CD14-positive monocyte (primary cell): ENCODE measurements around the gene PODN. TPM values are rescaled to one million over a fixed set of nuclear protein-coding genes. Genes with fewer than 3 reads are reported as not detected.

Source experiments
- DNase-seq, 3 donors: peaks; one replicate each; pipeline ENCODE4 v3.0.0-alpha.2; 2011 to 2022
- H2AFZ ChIP-seq: 2 replicates; pipeline ENCODE4 v1.6.0; 2012; ENCODE audit warnings: mild to moderate bottlenecking, low read depth, low read length, inconsistent platforms; ENCODE audit not compliant: insufficient read depth, poor library complexity, severe bottlenecking
- H3K27ac ChIP-seq, 2 donors: 1 replicate in 1 of 2; 2 replicates in 1 of 2; pipeline ENCODE4 v1.5.1; 2012 to 2013; ENCODE audit warnings: low read length in 2 of 2, control low read depth in 1 of 2, inconsistent platforms in 1 of 2, low read depth in 1 of 2, mild to moderate bottlenecking in 1 of 2
- H3K27me3 ChIP-seq, 2 donors: one replicate each; pipeline versions ENCODE4 v1.6.0 to v1.6.1; 2011 to 2013; ENCODE audit warnings: low read length in 2 of 2; ENCODE audit not compliant: control insufficient read depth in 2 of 2, insufficient read depth in 2 of 2
- H3K36me3 ChIP-seq, 2 donors: replicated peaks in 1 of 2; 1 replicate in 1 of 2; 2 replicates in 1 of 2; pipeline versions ENCODE4 v1.5.1 to v1.6.1; 2012 to 2013; ENCODE audit warnings: low read length in 2 of 2, control low read depth in 1 of 2, inconsistent platforms in 1 of 2, mild to moderate bottlenecking in 1 of 2; ENCODE audit not compliant: insufficient read depth in 2 of 2, control insufficient read depth in 1 of 2
- H3K4me1 ChIP-seq, 2 donors: 1 replicate in 1 of 2; 2 replicates in 1 of 2; pipeline versions ENCODE4 v1.5.1 to v1.6.1; 2012 to 2013; ENCODE audit warnings: low read length in 2 of 2, control low read depth in 1 of 2, inconsistent platforms in 1 of 2, mild to moderate bottlenecking in 1 of 2, moderate library complexity in 1 of 2; ENCODE audit not compliant: insufficient read depth in 2 of 2, control insufficient read depth in 1 of 2
- H3K4me2 ChIP-seq: replicated peaks from 2 replicates; pipeline ENCODE3; 2012; ENCODE audit warnings: low read length, moderate library complexity, mild to moderate bottlenecking; ENCODE audit not compliant: poor library complexity, severe bottlenecking; ENCODE audit errors: extremely low read depth
- H3K4me3 ChIP-seq, 3 experiments: fragments of 200-600 bp in 1 of 3; sonication (generic) in 1 of 3; replicated peaks in 1 of 3; 1 replicate in 2 of 3; 2 replicates in 1 of 3; pipeline ENCODE4 v1.5.1; 2011 to 2013; ENCODE audit warnings: low read length in 3 of 3, mild to moderate bottlenecking in 3 of 3, control low read depth in 2 of 3, low read depth in 2 of 3, inconsistent platforms in 1 of 3, moderate library complexity in 1 of 3
- H3K79me2 ChIP-seq: 2 replicates; pipeline ENCODE4 v1.6.0; 2012; ENCODE audit warnings: mild to moderate bottlenecking, control low read depth, inconsistent platforms, low read length, moderate library complexity; ENCODE audit not compliant: insufficient read depth
- H3K9ac ChIP-seq: 2 replicates; pipeline ENCODE4 v1.6.0; 2017; ENCODE audit warnings: low read length, mild to moderate bottlenecking; ENCODE audit not compliant: insufficient read depth, poor library complexity, severe bottlenecking
- H3K9me3 ChIP-seq, 2 donors: replicated peaks in 1 of 2; 1 replicate in 1 of 2; 2 replicates in 1 of 2; pipeline versions ENCODE4 v1.5.1 to v1.6.1; 2012 to 2013; ENCODE audit warnings: low read length in 2 of 2, control low read depth in 1 of 2; ENCODE audit not compliant: control insufficient read depth in 1 of 2, insufficient read depth in 1 of 2
- H4K20me1 ChIP-seq: 2 replicates; pipeline ENCODE4 v1.6.0; 2012; ENCODE audit warnings: mild to moderate bottlenecking, low read length, control low read depth, moderate library complexity; ENCODE audit not compliant: insufficient read depth
- H3K27ac Mint-ChIP-seq, 7 donors: one replicate each; pipeline ENCODE4 v1.8.0; 2020; ENCODE audit warnings: mild to moderate bottlenecking in 7 of 7, mixed read lengths in 7 of 7, moderate library complexity in 6 of 7, inconsistent platforms in 2 of 7
- H3K27me3 Mint-ChIP-seq, 3 donors: one replicate each; pipeline ENCODE4 v1.8.0; 2021 to 2022; ENCODE audit warnings: low read depth in 3 of 3, mild to moderate bottlenecking in 3 of 3, mixed read lengths in 3 of 3, moderate library complexity in 3 of 3, inconsistent platforms in 1 of 3
- H3K36me3 Mint-ChIP-seq, 2 donors: one replicate each; pipeline ENCODE4 v1.8.0; 2020; ENCODE audit warnings: mixed read lengths in 2 of 2, inconsistent platforms in 1 of 2, mild to moderate bottlenecking in 1 of 2
- H3K4me1 Mint-ChIP-seq: one replicate; pipeline ENCODE4 v1.8.0; 2020; ENCODE audit warnings: mild to moderate bottlenecking, mixed read lengths
- H3K4me3 Mint-ChIP-seq, 2 donors: one replicate each; pipeline ENCODE4 v1.8.0; 2020; ENCODE audit warnings: mild to moderate bottlenecking in 2 of 2, mixed read lengths in 2 of 2, moderate library complexity in 1 of 2
- H3K9me3 Mint-ChIP-seq, 7 donors: one replicate each; pipeline ENCODE4 v1.8.0; 2020 to 2022; ENCODE audit warnings: mixed read lengths in 7 of 7, mild to moderate bottlenecking in 6 of 7, moderate library complexity in 6 of 7, inconsistent platforms in 2 of 7
- WGBS: methylation state at CpG from one replicate; pipeline ENCODE4 v1.1.5; 2013; ENCODE audit warnings: missing lambda C conversion rate; ENCODE audit not compliant: insufficient coverage; 5-methylcytosine and 5-hydroxymethylcytosine counted together
- intact Hi-C, 2 donors: fragments of 100-400 bp; cut with micrococcal nuclease; formaldehyde crosslinking; loops; one replicate each; pipeline versions ENCODE4 v1.15.0 to v1.15.1; 2023
- polyA plus RNA-seq, 3 donors: library from polyadenylated mRNA; depleted of rRNA in 1 of 3; unstranded in 2 of 3; stranded (reverse) in 1 of 3; fragments of 300-500 nt in 2 of 3; fragments of >200 nt in 1 of 3; fragmentation: Illumina TruSeq in 2 of 3; gene quantifications; 1 replicate in 2 of 3; 2 replicates in 1 of 3; pipeline ENCODE4 v1.2.3, GENCODE V29; 2012 to 2021
- TF ChIP-seq, protein P1 (sequence below): fragments of 200-600 bp; IDR thresholded peaks from one replicate; pipeline ENCODE4 v1.8.0; 2022; ENCODE audit warnings: antibody characterized with exemption, mild to moderate bottlenecking

The PODN gene
- polyA plus RNA-seq, 3 donors: not detected

DNA sequence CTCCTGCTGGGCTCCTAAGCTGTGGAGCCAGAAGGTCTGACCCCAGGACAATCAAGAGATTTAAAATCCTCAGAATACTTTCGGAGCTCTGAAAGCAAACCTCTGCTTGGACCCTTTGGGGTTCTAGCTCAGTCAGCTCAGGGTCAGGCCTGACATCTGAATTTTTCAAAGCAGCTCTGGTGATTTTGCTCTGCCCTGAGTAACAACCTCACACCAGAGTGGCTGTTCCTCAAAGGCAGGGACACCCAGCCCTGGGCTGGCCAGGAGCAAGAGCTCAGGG, 68.5 kb downstream of the PODN start:
- no peaks in the 10 kb centered on the region for H3K4me1 ChIP-seq
- Mint-ChIP-seq H3K27me3 (peaks cover 0 to 7% (median 0%) of the 10 kb centered on the region in 3 donors), H3K4me3 (no peak overlapping the region), H3K27ac (peak overlapping the region in 1 of 7 donors; percentile 37), H3K9me3 (peaks cover 0 to 8% (median 0%) of the 10 kb centered on the region in 7 donors), H3K36me3 (no peaks in the 10 kb centered on the region), H3K4me1 (peaks cover 5% of the 10 kb centered on the region)
- TF ChIP-seq, protein P1, sequence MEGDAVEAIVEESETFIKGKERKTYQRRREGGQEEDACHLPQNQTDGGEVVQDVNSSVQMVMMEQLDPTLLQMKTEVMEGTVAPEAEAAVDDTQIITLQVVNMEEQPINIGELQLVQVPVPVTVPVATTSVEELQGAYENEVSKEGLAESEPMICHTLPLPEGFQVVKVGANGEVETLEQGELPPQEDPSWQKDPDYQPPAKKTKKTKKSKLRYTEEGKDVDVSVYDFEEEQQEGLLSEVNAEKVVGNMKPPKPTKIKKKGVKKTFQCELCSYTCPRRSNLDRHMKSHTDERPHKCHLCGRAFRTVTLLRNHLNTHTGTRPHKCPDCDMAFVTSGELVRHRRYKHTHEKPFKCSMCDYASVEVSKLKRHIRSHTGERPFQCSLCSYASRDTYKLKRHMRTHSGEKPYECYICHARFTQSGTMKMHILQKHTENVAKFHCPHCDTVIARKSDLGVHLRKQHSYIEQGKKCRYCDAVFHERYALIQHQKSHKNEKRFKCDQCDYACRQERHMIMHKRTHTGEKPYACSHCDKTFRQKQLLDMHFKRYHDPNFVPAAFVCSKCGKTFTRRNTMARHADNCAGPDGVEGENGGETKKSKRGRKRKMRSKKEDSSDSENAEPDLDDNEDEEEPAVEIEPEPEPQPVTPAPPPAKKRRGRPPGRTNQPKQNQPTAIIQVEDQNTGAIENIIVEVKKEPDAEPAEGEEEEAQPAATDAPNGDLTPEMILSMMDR: no peak
- H4K20me1 ChIP-seq: no peaks in the 10 kb centered on the region
- WGBS: 83% methylated on average over 1 of the region's 1 CpG
- peaks cover 0 to 4% of the 10 kb centered on the region in 2 donors for H3K9me3 ChIP-seq
- H3K4me3 ChIP-seq: no peak overlapping the region
- DNase-seq: no peak
- intact Hi-C loops: no loop called here
- no peak overlapping the region for H3K4me2 ChIP-seq
- no peak overlapping the region for H3K9ac ChIP-seq
- H3K79me2 ChIP-seq: no peaks in the 10 kb centered on the region
- no peaks in the 10 kb centered on the region for H3K27me3 ChIP-seq
- H2AFZ ChIP-seq: no peak overlapping the region
- H3K27ac ChIP-seq: no peak overlapping the region
- H3K36me3 ChIP-seq: no peaks in the 10 kb centered on the region

DNA sequence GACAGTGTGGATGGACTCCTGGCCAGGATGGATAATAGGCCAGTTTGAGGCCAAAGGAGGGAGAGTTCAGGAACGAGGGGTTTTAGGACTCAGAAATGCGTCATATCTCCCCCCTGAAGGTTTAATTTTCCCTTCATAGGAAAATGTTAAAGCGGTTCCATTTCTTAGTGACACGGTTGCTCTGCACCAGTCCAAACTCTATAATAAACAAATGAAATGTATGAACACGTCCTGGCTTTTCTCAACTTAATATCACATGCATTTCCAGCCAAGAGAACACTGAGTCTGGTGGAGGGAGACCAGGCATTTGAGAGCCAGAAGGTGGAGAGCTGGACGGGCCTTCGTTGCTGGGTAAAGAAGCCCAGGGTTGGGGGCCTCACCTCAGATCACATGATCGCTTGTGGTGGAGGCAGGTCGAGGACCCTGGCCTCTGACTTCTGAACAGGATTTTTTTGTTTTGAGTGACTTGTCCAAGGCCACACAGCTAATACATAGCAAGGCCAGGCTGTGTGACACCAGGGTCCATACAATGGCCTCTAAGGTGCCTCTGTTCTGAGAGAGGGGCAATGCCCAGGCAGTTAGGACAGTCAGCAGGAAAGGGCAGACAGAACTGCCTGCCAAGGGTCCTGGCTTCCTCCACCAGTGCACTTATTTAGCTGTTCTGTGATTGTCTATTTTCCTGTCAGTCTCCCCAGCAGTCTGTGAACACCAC, 69.0 kb downstream of the PODN start:
- H3K4me2 ChIP-seq: no peak overlapping the region
- peaks cover 0 to 4% of the 10 kb centered on the region in 2 donors for H3K9me3 ChIP-seq
- no peak overlapping the region for H3K27ac ChIP-seq
- Mint-ChIP-seq H3K4me1 (peaks cover 5% of the 10 kb centered on the region), H3K4me3 (no peak overlapping the region), H3K27ac (peak overlapping the region in 1 of 7 donors; percentile 51), H3K9me3 (peaks cover 0 to 8% (median 0%) of the 10 kb centered on the region in 7 donors), H3K36me3 (no peaks in the 10 kb centered on the region), H3K27me3 (peaks cover 0 to 7% (median 0%) of the 10 kb centered on the region in 3 donors)
- no peak overlapping the region for H2AFZ ChIP-seq
- no peak overlapping the region for H3K9ac ChIP-seq
- H4K20me1 ChIP-seq: no peaks in the 10 kb centered on the region
- no peaks in the 10 kb centered on the region for H3K36me3 ChIP-seq
- intact Hi-C loops: no loop called here
- H3K79me2 ChIP-seq: no peaks in the 10 kb centered on the region
- TF ChIP-seq, protein P1: no peak
- DNase-seq: no peak
- no peaks in the 10 kb centered on the region for H3K27me3 ChIP-seq
- no peak overlapping the region for H3K4me3 ChIP-seq
- WGBS: no CpG with 5 or more reads among the region's 9 CpGs
- no peaks in the 10 kb centered on the region for H3K4me1 ChIP-seq
